PC-3 (cell line): ENCODE results near the gene TNFAIP8. TPM values are rescaled to one million over a fixed set of nuclear protein-coding genes. Genes with fewer than 3 reads are reported as not detected.

Experiments
- ATAC-seq: fragments of 200-7000 bp; cut with Tn5 transposase; 2 replicates; pipeline ENCODE4 v1.9.1; 2020; ENCODE audit warnings: mild to moderate bottlenecking, moderate library complexity
- Bru-seq: library from RNA; stranded (reverse); fragments of 400-500 nt; gene quantifications from one replicate; lab custom pipeline; 2021; lab: Mats Ljungman, UMichigan
- BruChase-seq, 2 experiments: library from RNA; stranded (reverse); fragments of 400-500 nt; gene quantifications; one replicate each; lab custom pipeline; 2021; lab: Mats Ljungman, UMichigan
- BruUV-seq: library from RNA; stranded (reverse); fragments of 400-500 nt; replicated peaks from 2 replicates; lab custom pipeline; 2021; lab: Mats Ljungman, UMichigan
- CTCF ChIA-PET: fragments of 300-600 bp; sonication (Branson Sonifier 250); formaldehyde crosslinking; loops from one replicate; lab custom pipeline; 2022; ENCODE audit warnings: antibody characterized with exemption; lab: Charles Lee
- POLR2A ChIA-PET: fragments of 300-600 bp; sonication (Branson Sonifier 250); formaldehyde crosslinking; loops from one replicate; lab custom pipeline; 2022; ENCODE audit warnings: antibody characterized with exemption; ENCODE audit not compliant: unreplicated experiment; lab: Charles Lee
- DNase-seq: peaks from one replicate; pipeline ENCODE4 v3.0.0-alpha.2; 2015
- H2AFZ ChIP-seq: fragments of 300-600 bp; sonication (generic); 2 replicates; pipeline ENCODE4 v1.6.0; 2016; ENCODE audit warnings: antibody characterized with exemption, low read length
- H3F3A ChIP-seq: fragments of 300-600 bp; sonication (generic); one replicate; pipeline ENCODE4 v1.6.0; 2017; ENCODE audit warnings: antibody characterized with exemption, low read length, control low read depth, mild to moderate bottlenecking; ENCODE audit not compliant: unreplicated experiment
- H3K27ac ChIP-seq: fragments of 300-600 bp; sonication (generic); 2 replicates; pipeline ENCODE4 v1.5.1; 2016; ENCODE audit warnings: mild to moderate bottlenecking, low read length
- H3K27me3 ChIP-seq: fragments of 300-600 bp; sonication (generic); 2 replicates; pipeline ENCODE4 v1.6.1; 2016; ENCODE audit warnings: low read length, mixed read lengths
- H3K36me3 ChIP-seq: fragments of 300-600 bp; sonication (generic); 2 replicates; pipeline ENCODE4 v1.6.1; 2016; ENCODE audit warnings: low read depth, mixed run types, low read length, mixed read lengths
- H3K4me1 ChIP-seq: fragments of 300-600 bp; sonication (generic); 2 replicates; pipeline ENCODE4 v1.5.1; 2016; ENCODE audit warnings: low read length; ENCODE audit not compliant: insufficient read depth
- H3K4me2 ChIP-seq: fragments of 300-600 bp; sonication (generic); 2 replicates; pipeline ENCODE4 v1.6.0; 2016; ENCODE audit warnings: low read length
- H3K4me3 ChIP-seq: fragments of 300-600 bp; sonication (generic); 2 replicates; pipeline ENCODE4 v1.5.1; 2016; ENCODE audit warnings: mild to moderate bottlenecking, low read length, mixed read lengths
- H3K79me2 ChIP-seq: fragments of 300-600 bp; sonication (generic); 2 replicates; pipeline ENCODE4 v1.6.1; 2017; ENCODE audit warnings: low read length, mixed read lengths
- H3K9ac ChIP-seq: fragments of 300-600 bp; sonication (generic); 2 replicates; pipeline ENCODE4 v1.6.0; 2016; ENCODE audit warnings: mild to moderate bottlenecking, low read length
- H3K9me2 ChIP-seq: fragments of 300-600 bp; sonication (generic); replicated peaks from 2 replicates; pipeline ENCODE4 v1.6.1; 2016; ENCODE audit warnings: mixed run types, low read length, mixed read lengths
- H3K9me3 ChIP-seq: fragments of 300-600 bp; sonication (generic); 2 replicates; pipeline ENCODE4 v1.6.1; 2016; ENCODE audit warnings: low read length, mixed read lengths
- H4K20me1 ChIP-seq: fragments of 300-600 bp; sonication (generic); 2 replicates; pipeline ENCODE4 v1.6.1; 2016; ENCODE audit warnings: low read length, mixed read lengths
- CTCF ChIP-seq: fragments of 300-600 bp; sonication (generic); conservative IDR thresholded peaks from 2 replicates; pipeline ENCODE4 v1.5.1; 2017; ENCODE audit warnings: antibody characterized with exemption, low read depth, mild to moderate bottlenecking, low read length
- EZH2 ChIP-seq: fragments of 300-600 bp; sonication (generic); IDR thresholded peaks from one replicate; pipeline ENCODE4 v1.6.1; 2017; ENCODE audit warnings: antibody characterized with exemption, mild to moderate bottlenecking, low read length; ENCODE audit not compliant: unreplicated experiment
- EZH2phosphoT487 ChIP-seq: fragments of 300-600 bp; sonication (generic); IDR thresholded peaks from 2 replicates; pipeline ENCODE4 v1.6.1; 2018; ENCODE audit warnings: mild to moderate bottlenecking, antibody characterized with exemption, low read length, borderline replicate concordance
- intact Hi-C: fragments of 100-400 bp; cut with micrococcal nuclease; formaldehyde crosslinking; loops from 2 replicates; pipeline ENCODE4 v1.9.0; 2023
- long read RNA-seq: library from polyadenylated mRNA; unstranded; transcript quantifications from one replicate; pipeline ENCODE4 v2.0.0, GENCODE V29; 2021; ENCODE audit not compliant: unreplicated experiment
- total RNA-seq: library from RNA; depleted of rRNA; stranded (reverse); fragments of >200 nt; gene quantifications from 2 replicates; pipeline ENCODE4 v1.2.3, GENCODE V29; 2014; rRNA removed

TNFAIP8 gene
- 11.8 and 20.0 TPM in 2 replicates for total RNA-seq
- percentile 56 among the genes with signal in this experiment for Bru-seq, nascent RNA
- BruChase-seq, experiment 1, labeled RNA remaining after a 6-hour chase: percentile 46 among the genes with signal in this experiment
- percentile 57 among the genes with signal in this experiment for BruChase-seq, experiment 2, labeled RNA remaining after a 2-hour chase
- long read RNA-seq, full-length matches to known transcripts: 13 of 15 reads
- long read RNA-seq, partial matches to known transcripts: 0 of 15 reads
- long read RNA-seq, other reads (novel, unspliced or antisense): 2 of 15 reads

GRCh38 chr5:119355685-119356611 is at the start of gene TNFAIP8:
TNFAIP8 (plus strand) TSS chr5:119356019; CDS start chr5:119356091, 72 bp downstream.
- CTCF ChIA-PET: no interaction called here
- peak; percentile 69 for DNase-seq

GRCh38 chr5:119307170-119307569 is 48.6 kb upstream of the TNFAIP8 start:
- BruUV-seq: no TSS peak
- Histone ChIP-seq H3K4me1 (peaks cover 31% of the 10 kb centered on the region), H2AFZ (no peak overlapping the region), H3K4me3 (no peak overlapping the region), H3K27ac (no peak overlapping the region), H3K4me2 (no peak overlapping the region), H3K27me3 (no peaks in the 10 kb centered on the region), H3K9me2 (no peaks in the 10 kb centered on the region), H3K79me2 (no peaks in the 10 kb centered on the region), H3K9ac (no peak overlapping the region), H4K20me1 (no peaks in the 10 kb centered on the region), H3K9me3 (no peaks in the 10 kb centered on the region), H3K36me3 (no peaks in the 10 kb centered on the region), H3F3A (no peaks in the 10 kb centered on the region)
- DNase-seq (no peak), ATAC-seq (no peak)
- intact Hi-C loops: no loop called here
- POLR2A ChIA-PET: no interaction called here
- TF ChIP-seq EZH2phosphoT487: no peak
- TF ChIP-seq CTCF: no peak
- TF ChIP-seq EZH2: no peak
- CTCF ChIA-PET: no interaction called here

More at GRCh38 chr5:119355685-119356611, at the start of gene TNFAIP8:
- intact Hi-C loops: loop anchor here (1.0 to 5.0 kb wide), 3 partner anchors 34 to 55 kb away; no protein-coding TSS in a partner anchor
- Histone ChIP-seq H3K9me3 (no peaks in the 10 kb centered on the region), H3K4me2 (peak within 1 kb of the TSS; percentile 98), H2AFZ (peak within 1 kb of the TSS; percentile 84), H3K9me2 (no peaks in the 10 kb centered on the region), H3K27me3 (no peaks in the 10 kb centered on the region), H3K4me3 (peak within 1 kb of the TSS; percentile 94), H3K9ac (peak within 1 kb of the TSS; percentile 83), H3F3A (no peaks in the 10 kb centered on the region), H3K36me3 (no peaks in the 10 kb centered on the region), H3K4me1 (peaks cover 56% of the 10 kb centered on the region), H4K20me1 (no peaks in the 10 kb centered on the region), H3K79me2 (peaks cover 47% of the 10 kb centered on the region), H3K27ac (peak within 1 kb of the TSS; percentile 94)
- POLR2A ChIA-PET: interaction anchor here (0.7 kb wide), 1 partner anchor 14 kb away, joined by 5 read pairs; no protein-coding TSS in a partner anchor
- TSS peak; percentile 77 for BruUV-seq
- TF ChIP-seq EZH2phosphoT487 (no peak), CTCF (no peak), EZH2 (no peak)
- ATAC-seq: peak; percentile 79
